GM18858 (cell line): ENCODE data around the gene TSGA10.
"Not testable (repeated sequence)": the region's sequence is repeated elsewhere in the genome, so short reads cannot be mapped to it uniquely, and the experiment has no call there.

Experiments
- ATAC-seq: cut with Tn5 transposase; IDR thresholded peaks from one replicate; pipeline ENCODE4 v1.9.1; 2021; ENCODE audit not compliant: unreplicated experiment

The TSGA10 gene

GRCh38 chr2:99079226-99079625 is 75.5 kb downstream of the TSGA10 start:
- no peak for ATAC-seq

- ATAC-seq = no peak
These were observed 82.2 kb downstream of the TSGA10 start for GRCh38 chr2:99072551-99072950.

- ATAC-seq = no peak
These were observed 86.7 kb downstream of the TSGA10 start for GRCh38 chr2:99067871-99068625.

GRCh38 chr2:99066075-99066958 is 88.4 kb downstream of the TSGA10 start:
- peak; percentile 93 for ATAC-seq

- not testable (repeated sequence) for ATAC-seq
These were observed 105.6 kb downstream of the TSGA10 start for GRCh38 chr2:99049187-99049586.

GRCh38 chr2:99040736-99041300 is 113.9 kb downstream of the TSGA10 start:
- ATAC-seq = not testable (repeated sequence)

GRCh38 chr2:99035920-99036319 is 118.8 kb downstream of the TSGA10 start:
- ATAC-seq = no peak

- ATAC-seq = no peak
These were observed 122.0 kb downstream of the TSGA10 start for GRCh38 chr2:99032786-99033185.

- ATAC-seq = no peak
These were observed 122.7 kb downstream of the TSGA10 start for GRCh38 chr2:99032001-99032400.

GRCh38 chr2:99031481-99031880 is 123.3 kb downstream of the TSGA10 start:
- ATAC-seq = no peak

GRCh38 chr2:99028558-99028957 is 126.2 kb downstream of the TSGA10 start:
- ATAC-seq = no peak

- ATAC-seq = no peak
These were observed 126.9 kb downstream of the TSGA10 start for GRCh38 chr2:99027856-99028255.

GRCh38 chr2:99000708-99001107 is 154.0 kb downstream of the TSGA10 start:
- no peak for ATAC-seq

- not testable (repeated sequence) for ATAC-seq
These were observed 166.0 kb downstream of the TSGA10 start for GRCh38 chr2:98988695-98989094.

GRCh38 chr2:98985905-98986666 is 168.7 kb downstream of the TSGA10 start:
- ATAC-seq = no peak

- no peak for ATAC-seq
These were observed 179.1 kb downstream of the TSGA10 start for GRCh38 chr2:98975611-98976010.

- ATAC-seq = no peak
These were observed 182.1 kb downstream of the TSGA10 start for GRCh38 chr2:98972582-98973167.

GRCh38 chr2:98959810-98960507 is 194.8 kb downstream of the TSGA10 start:
- ATAC-seq = no peak

GRCh38 chr2:98952966-98953365 is 201.8 kb downstream of the TSGA10 start:
- ATAC-seq = no peak
